ENCODE results near the gene ANKRD13C.

ANKRD13C gene

GRCh38 chr1:70311369-70311768 lies 43.2 kb downstream of the ANKRD13C start:
- peaks cover 2% of the 10 kb centered on the region for H3K4me1 Mint-ChIP-seq
- H3K4me3 Mint-ChIP-seq, result no peak overlapping the region
- no peaks in the 10 kb centered on the region for H3K27me3 Mint-ChIP-seq
- no peaks in the 10 kb centered on the region for H3K9me3 Mint-ChIP-seq
- H3K36me3 Mint-ChIP-seq, result peaks cover 12% of the 10 kb centered on the region
- H3K27ac Mint-ChIP-seq, result no peak overlapping the region
- ATAC-seq (ENCODE audit: low read depth) (no peak), DNase-seq (ENCODE audit: low spot score in 2 of 2) (no peak)

- Mint-ChIP-seq H3K9me3 (no peaks in the 10 kb centered on the region), H3K4me3 (no peak overlapping the region), H3K36me3 (peaks cover 30% of the 10 kb centered on the region), H3K4me1 (peaks cover 6% of the 10 kb centered on the region), H3K27me3 (no peaks in the 10 kb centered on the region), H3K27ac (peak overlapping the region; percentile 5)
- ATAC-seq (ENCODE audit: low read depth), result no peak
- no peak for DNase-seq (ENCODE audit: low spot score in 2 of 2)
Observed at GRCh38 chr1:70299472-70299871, 55.0 kb downstream of the ANKRD13C start.

GRCh38 chr1:70295749-70296148 lies 58.8 kb downstream of the ANKRD13C start:
- peaks cover 15% of the 10 kb centered on the region for H3K4me1 Mint-ChIP-seq
- H3K36me3 Mint-ChIP-seq, result peaks cover 33% of the 10 kb centered on the region
- H3K4me3 Mint-ChIP-seq, result no peak overlapping the region
- no peak for ATAC-seq (ENCODE audit: low read depth)
- H3K27ac Mint-ChIP-seq, result no peak overlapping the region
- no peak for DNase-seq (ENCODE audit: low spot score in 2 of 2)
- no peaks in the 10 kb centered on the region for H3K9me3 Mint-ChIP-seq
- no peaks in the 10 kb centered on the region for H3K27me3 Mint-ChIP-seq

- Mint-ChIP-seq H3K27ac (peak overlapping the region; percentile 69), H3K27me3 (no peaks in the 10 kb centered on the region), H3K4me3 (peak overlapping the region; percentile 19), H3K36me3 (peaks cover 29% of the 10 kb centered on the region), H3K9me3 (no peaks in the 10 kb centered on the region), H3K4me1 (peaks cover 13% of the 10 kb centered on the region)
- no peak for DNase-seq (ENCODE audit: low spot score in 2 of 2)
- ATAC-seq (ENCODE audit: low read depth), result no peak
Observed at GRCh38 chr1:70293186-70293843, 61.2 kb downstream of the ANKRD13C start.

GRCh38 chr1:70290218-70290617 lies 64.3 kb downstream of the ANKRD13C start:
- H3K27me3 Mint-ChIP-seq, result no peaks in the 10 kb centered on the region
- DNase-seq (ENCODE audit: low spot score in 2 of 2) (no peak), ATAC-seq (ENCODE audit: low read depth) (no peak)
- H3K36me3 Mint-ChIP-seq, result peaks cover 29% of the 10 kb centered on the region
- no peak overlapping the region for H3K4me3 Mint-ChIP-seq
- peaks cover 15% of the 10 kb centered on the region for H3K4me1 Mint-ChIP-seq
- H3K27ac Mint-ChIP-seq, result no peak overlapping the region
- no peaks in the 10 kb centered on the region for H3K9me3 Mint-ChIP-seq

- peaks cover 3% of the 10 kb centered on the region for H3K4me1 Mint-ChIP-seq
- H3K27ac Mint-ChIP-seq, result peak overlapping the region; percentile 32
- ATAC-seq (ENCODE audit: low read depth) (no peak), DNase-seq (ENCODE audit: low spot score in 2 of 2) (no peak)
- H3K27me3 Mint-ChIP-seq, result no peaks in the 10 kb centered on the region
- no peak overlapping the region for H3K4me3 Mint-ChIP-seq
- peaks cover 16% of the 10 kb centered on the region for H3K36me3 Mint-ChIP-seq
- H3K9me3 Mint-ChIP-seq, result no peaks in the 10 kb centered on the region
Observed at GRCh38 chr1:70288166-70288565, 66.4 kb downstream of the ANKRD13C start.

DNA sequence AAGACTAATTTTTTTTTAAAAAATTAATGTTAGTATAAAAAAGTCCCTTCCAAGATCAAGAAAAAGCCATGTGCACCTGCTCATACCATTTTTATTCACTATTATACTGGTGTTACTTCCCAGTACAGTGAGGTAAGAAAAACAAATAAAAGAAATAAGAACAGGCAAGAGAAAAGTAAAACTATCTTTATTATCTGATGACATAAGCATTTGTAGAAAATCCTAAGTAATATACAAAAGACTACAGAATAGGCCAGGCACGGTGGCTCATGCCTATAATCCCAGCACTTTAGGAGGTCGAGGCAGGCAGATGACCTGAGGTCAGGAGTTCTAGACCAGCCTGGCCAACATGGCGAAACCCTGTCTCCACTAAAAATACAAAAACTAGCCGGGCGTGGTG lies 68.1 kb downstream of the ANKRD13C start:
- ATAC-seq (ENCODE audit: low read depth), result no peak
- no peak for DNase-seq (ENCODE audit: low spot score in 2 of 2)

DNA sequence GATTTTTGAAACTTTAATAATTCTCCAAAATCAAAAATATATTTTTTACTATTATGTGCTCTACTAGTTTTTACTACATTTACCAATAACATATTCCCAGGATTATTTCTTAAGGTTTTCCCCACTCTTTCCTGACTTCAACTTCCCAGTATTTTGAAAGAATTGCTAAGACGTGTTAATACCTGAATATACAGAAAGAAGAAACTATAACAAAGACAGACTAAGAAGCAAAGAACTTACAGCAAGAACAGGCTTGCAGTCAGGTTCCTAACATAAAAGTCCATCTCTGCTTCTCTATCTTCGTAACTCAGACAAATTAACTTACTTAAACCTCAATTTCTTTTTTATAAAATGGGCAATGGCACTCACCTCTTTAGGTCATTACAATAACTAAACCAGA lies 70.2 kb downstream of the ANKRD13C start:
- no peak for DNase-seq (ENCODE audit: low spot score in 2 of 2)
- peaks cover 5% of the 10 kb centered on the region for H3K4me1 Mint-ChIP-seq
- H3K27me3 Mint-ChIP-seq, result no peaks in the 10 kb centered on the region
- H3K27ac Mint-ChIP-seq, result no peak overlapping the region
- ATAC-seq (ENCODE audit: low read depth), result no peak
- H3K36me3 Mint-ChIP-seq, result peaks cover 18% of the 10 kb centered on the region
- no peak overlapping the region for H3K4me3 Mint-ChIP-seq
- no peaks in the 10 kb centered on the region for H3K9me3 Mint-ChIP-seq

More for the DNA sequence above, 68.1 kb downstream of the ANKRD13C start:
- H3K9me3 Mint-ChIP-seq, result no peaks in the 10 kb centered on the region
- no peak overlapping the region for H3K4me3 Mint-ChIP-seq
- no peak overlapping the region for H3K27ac Mint-ChIP-seq
- peaks cover 2% of the 10 kb centered on the region for H3K4me1 Mint-ChIP-seq
- peaks cover 14% of the 10 kb centered on the region for H3K36me3 Mint-ChIP-seq
- H3K27me3 Mint-ChIP-seq, result no peaks in the 10 kb centered on the region

GRCh38 chr1:70278710-70279109 lies 75.8 kb downstream of the ANKRD13C start:
- H3K36me3 Mint-ChIP-seq, result peaks cover 22% of the 10 kb centered on the region
- no peaks in the 10 kb centered on the region for H3K27me3 Mint-ChIP-seq
- ATAC-seq (ENCODE audit: low read depth), result no peak
- H3K27ac Mint-ChIP-seq, result peak overlapping the region; percentile 50
- no peak for DNase-seq (ENCODE audit: low spot score in 2 of 2)
- H3K9me3 Mint-ChIP-seq, result no peaks in the 10 kb centered on the region
- H3K4me1 Mint-ChIP-seq, result peaks cover 3% of the 10 kb centered on the region
- no peak overlapping the region for H3K4me3 Mint-ChIP-seq

DNA sequence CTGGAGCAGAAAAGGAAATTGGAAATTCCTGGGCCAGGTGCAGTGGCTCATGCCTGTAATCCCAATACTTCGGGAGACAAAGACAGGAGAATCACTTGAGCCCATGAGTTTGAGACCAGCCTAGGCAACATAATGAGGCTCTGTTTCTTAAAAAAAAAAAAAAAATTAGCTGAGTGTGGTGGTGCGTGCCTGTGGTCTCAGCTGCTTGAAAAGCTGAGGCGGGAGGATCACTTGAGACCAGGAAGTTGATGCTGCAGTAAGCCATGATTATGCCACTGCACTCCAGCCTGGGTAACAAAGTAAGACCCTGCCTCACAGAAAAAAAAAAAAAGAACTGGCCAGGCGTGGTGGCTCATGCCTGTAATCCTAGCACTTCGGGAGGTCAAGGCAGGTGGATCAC lies 76.6 kb downstream of the ANKRD13C start:
- no peaks in the 10 kb centered on the region for H3K27me3 Mint-ChIP-seq
- H3K4me1 Mint-ChIP-seq, result peaks cover 3% of the 10 kb centered on the region
- H3K36me3 Mint-ChIP-seq, result peaks cover 27% of the 10 kb centered on the region
- DNase-seq (ENCODE audit: low spot score in 2 of 2) (no peak), ATAC-seq (ENCODE audit: low read depth) (no peak)
- H3K9me3 Mint-ChIP-seq, result no peaks in the 10 kb centered on the region
- H3K27ac Mint-ChIP-seq, result peak overlapping the region; percentile 50
- no peak overlapping the region for H3K4me3 Mint-ChIP-seq

- Mint-ChIP-seq H3K9me3 (peaks cover 5% of the 10 kb centered on the region), H3K4me1 (no peaks in the 10 kb centered on the region), H3K27me3 (no peaks in the 10 kb centered on the region), H3K27ac (peak overlapping the region; percentile 50), H3K4me3 (no peak overlapping the region), H3K36me3 (peaks cover 27% of the 10 kb centered on the region)
- DNase-seq (ENCODE audit: low spot score in 2 of 2) (no peak), ATAC-seq (ENCODE audit: low read depth) (no peak)
Observed at GRCh38 chr1:70265946-70266345, 88.6 kb downstream of the ANKRD13C start.

DNA sequence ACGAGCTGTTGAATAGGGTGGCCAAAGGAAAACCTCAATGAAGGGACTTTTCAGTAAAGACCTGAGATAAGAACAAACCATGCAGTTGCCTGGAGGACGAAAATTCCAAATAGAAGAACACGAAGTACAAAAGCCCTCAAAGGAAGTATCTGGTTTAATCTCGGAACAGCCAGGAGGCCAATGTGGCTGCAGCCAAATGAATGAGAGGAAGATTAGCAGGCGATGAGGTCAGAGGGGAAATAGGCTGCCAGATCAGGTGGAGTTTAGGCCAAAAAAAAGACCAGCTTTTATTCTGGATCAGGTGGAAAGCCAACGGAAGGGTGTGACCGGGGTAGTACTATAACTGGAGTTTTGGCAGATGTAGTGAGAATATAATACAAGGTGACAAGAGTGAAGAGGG lies 89.7 kb downstream of the ANKRD13C start:
- Mint-ChIP-seq H3K27me3 (no peaks in the 10 kb centered on the region), H3K36me3 (peaks cover 27% of the 10 kb centered on the region), H3K27ac (no peak overlapping the region), H3K4me3 (no peak overlapping the region), H3K4me1 (no peaks in the 10 kb centered on the region), H3K9me3 (peaks cover 5% of the 10 kb centered on the region)
- ATAC-seq (ENCODE audit: low read depth) (no peak), DNase-seq (ENCODE audit: low spot score in 2 of 2) (no peak)

DNA sequence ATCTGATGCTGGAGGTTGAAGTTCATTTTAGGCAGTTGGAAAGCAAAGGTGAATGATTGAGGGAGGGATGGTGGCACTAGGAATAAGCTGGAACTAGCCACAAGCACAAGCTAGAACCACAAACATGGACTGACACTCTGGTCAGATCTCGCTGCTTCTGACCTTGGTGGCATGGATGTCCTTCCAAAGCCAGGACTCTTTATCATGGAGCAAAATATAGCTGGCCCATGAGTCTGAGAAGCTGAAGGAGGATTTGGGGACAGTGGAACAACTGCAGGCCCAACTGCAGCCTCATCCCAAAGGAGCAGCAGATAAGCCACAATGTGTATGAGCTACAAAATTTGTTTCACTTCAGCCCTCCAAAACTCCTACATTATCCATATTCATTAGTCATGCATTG lies 97.9 kb downstream of the ANKRD13C start:
- Mint-ChIP-seq H3K36me3 (peaks cover 5% of the 10 kb centered on the region), H3K27ac (no peak overlapping the region), H3K9me3 (no peaks in the 10 kb centered on the region), H3K27me3 (no peaks in the 10 kb centered on the region), H3K4me1 (no peaks in the 10 kb centered on the region), H3K4me3 (no peak overlapping the region)
- ATAC-seq (ENCODE audit: low read depth) (no peak), DNase-seq (ENCODE audit: low spot score in 2 of 2) (no peak)

GRCh38 chr1:70248729-70249128 lies 105.8 kb downstream of the ANKRD13C start:
- H3K4me1 Mint-ChIP-seq, result no peaks in the 10 kb centered on the region
- H3K36me3 Mint-ChIP-seq, result peaks cover 45% of the 10 kb centered on the region
- H3K27ac Mint-ChIP-seq, result no peak overlapping the region
- ATAC-seq (ENCODE audit: low read depth) (no peak), DNase-seq (ENCODE audit: low spot score in 2 of 2) (no peak)
- H3K9me3 Mint-ChIP-seq, result no peaks in the 10 kb centered on the region
- H3K27me3 Mint-ChIP-seq, result no peaks in the 10 kb centered on the region
- H3K4me3 Mint-ChIP-seq, result no peak overlapping the region

GRCh38 chr1:70247768-70248167 lies 106.8 kb downstream of the ANKRD13C start:
- DNase-seq (ENCODE audit: low spot score in 2 of 2) (no peak), ATAC-seq (ENCODE audit: low read depth) (no peak)
- no peak overlapping the region for H3K4me3 Mint-ChIP-seq
- H3K36me3 Mint-ChIP-seq, result peaks cover 49% of the 10 kb centered on the region
- H3K27me3 Mint-ChIP-seq, result no peaks in the 10 kb centered on the region
- peak overlapping the region; percentile 37 for H3K27ac Mint-ChIP-seq
- H3K9me3 Mint-ChIP-seq, result no peaks in the 10 kb centered on the region
- H3K4me1 Mint-ChIP-seq, result no peaks in the 10 kb centered on the region

Measured in memory B cell (primary cell).